B cell (primary cell): ENCODE data around the gene CDK8. TPM values are rescaled to one million over a fixed set of nuclear protein-coding genes. Genes with fewer than 3 reads are reported as not detected.

Experiments
- ATAC-seq: fragments of 200-7000 bp; cut with Tn5 transposase; one replicate; pipeline ENCODE4 v1.10.0; 2021; ENCODE audit warnings: low read depth, mild to moderate bottlenecking, moderate number of reproducible peaks, moderate library complexity
- CTCF ChIA-PET: fragments of 350-600 bp; sonication (Branson Sonifier 250); formaldehyde crosslinking; loops from one replicate; lab custom pipeline; 2021; ENCODE audit warnings: antibody characterized with exemption, inconsistent platforms; lab: Charles Lee
- POLR2A ChIA-PET: fragments of 350-600 bp; sonication (Branson Sonifier 250); formaldehyde crosslinking; loops from one replicate; lab custom pipeline; 2021; ENCODE audit warnings: antibody characterized with exemption; lab: Charles Lee
- DNase-seq: peaks from one replicate; pipeline ENCODE4 v3.0.0; 2013
- H2AFZ ChIP-seq: 2 replicates; pipeline ENCODE4 v1.6.1; 2012; ENCODE audit warnings: mild to moderate bottlenecking, low read depth, low read length; ENCODE audit not compliant: insufficient read depth, poor library complexity, severe bottlenecking
- H3K27ac ChIP-seq, 2 donors: 1 replicate in 1 of 2; 2 replicates in 1 of 2; pipeline ENCODE4 v1.5.1; 2012 to 2013; ENCODE audit warnings: low read length in 2 of 2, mild to moderate bottlenecking in 2 of 2, moderate library complexity in 1 of 2
- H3K27me3 ChIP-seq, 4 experiments: fragments of 200-600 bp in 1 of 4; sonication (generic) in 1 of 4; replicated peaks in 1 of 4; 1 replicate in 2 of 4; 2 replicates in 2 of 4; pipeline versions ENCODE4 v1.6.1 to v1.7.0; 2013 to 2016; ENCODE audit warnings: low read length in 3 of 4, mild to moderate bottlenecking in 2 of 4, mixed read lengths in 1 of 4, moderate library complexity in 1 of 4; ENCODE audit not compliant: insufficient read depth in 4 of 4, control insufficient read depth in 3 of 4; ENCODE audit errors: control extremely low read depth in 1 of 4
- H3K36me3 ChIP-seq, 2 experiments: replicated peaks in 1 of 2; 1 replicate in 1 of 2; 2 replicates in 1 of 2; pipeline versions ENCODE4 v1.6.1 to v1.7.1; 2013; ENCODE audit warnings: low read length in 1 of 2; ENCODE audit not compliant: insufficient read depth in 2 of 2, control insufficient read depth in 1 of 2; ENCODE audit errors: control extremely low read depth in 1 of 2, extremely low read depth in 1 of 2
- H3K4me1 ChIP-seq, 2 donors: fragments of 200-600 bp in 1 of 2; sonication (generic) in 1 of 2; 1 replicate in 1 of 2; 2 replicates in 1 of 2; pipeline versions ENCODE4 v1.5.1 to v1.6.1; 2013 to 2017; ENCODE audit warnings: low read length in 2 of 2; ENCODE audit not compliant: control insufficient read depth in 2 of 2, insufficient read depth in 2 of 2
- H3K4me2 ChIP-seq: replicated peaks from 2 replicates; pipeline ENCODE3; 2012; ENCODE audit warnings: mild to moderate bottlenecking, low read depth, low read length; ENCODE audit not compliant: poor library complexity, severe bottlenecking
- H3K4me3 ChIP-seq, 5 experiments: fragments of 200-600 bp in 1 of 5; sonication (generic) in 1 of 5; 1 replicate in 3 of 5; 2 replicates in 2 of 5; pipeline versions ENCODE4 v1.5.1 to v1.7.0; 2011 to 2016; ENCODE audit warnings: low read length in 4 of 5, mild to moderate bottlenecking in 4 of 5, low read depth in 2 of 5, control low read depth in 1 of 5, moderate library complexity in 1 of 5; ENCODE audit not compliant: insufficient read depth in 1 of 5; ENCODE audit errors: control extremely low read depth in 1 of 5, extremely low read depth in 1 of 5
- H3K79me2 ChIP-seq: fragments of 200-600 bp; sonication (generic); one replicate; pipeline ENCODE4 v1.6.0; 2016; ENCODE audit warnings: low read length; ENCODE audit not compliant: control insufficient read depth, insufficient read depth
- H3K9ac ChIP-seq: fragments of 200-600 bp; sonication (generic); 2 replicates; pipeline ENCODE4 v1.6.1; 2017; ENCODE audit warnings: mild to moderate bottlenecking, low read length, moderate library complexity
- H3K9me3 ChIP-seq, 3 donors: one replicate each; pipeline versions ENCODE4 v1.6.1 to v1.7.1; 2013; ENCODE audit warnings: low read length in 2 of 3; ENCODE audit not compliant: control insufficient read depth in 2 of 3, insufficient read depth in 1 of 3; ENCODE audit errors: control extremely low read depth in 1 of 3
- H4K20me1 ChIP-seq: 2 replicates; pipeline ENCODE4 v1.6.0; 2012; ENCODE audit warnings: mild to moderate bottlenecking, low read length; ENCODE audit not compliant: insufficient read depth, control insufficient read depth, poor library complexity, severe bottlenecking
- H3K27ac Mint-ChIP-seq: one replicate; pipeline ENCODE4 v1.8.0; 2021; ENCODE audit warnings: mixed read lengths
- H3K27me3 Mint-ChIP-seq: one replicate; pipeline ENCODE4 v1.8.0; 2021; ENCODE audit warnings: mixed read lengths
- H3K4me1 Mint-ChIP-seq: one replicate; pipeline ENCODE4 v1.8.0; 2021; ENCODE audit warnings: mixed read lengths
- H3K4me3 Mint-ChIP-seq: one replicate; pipeline ENCODE4 v1.8.0; 2021; ENCODE audit warnings: mixed read lengths
- H3K9me3 Mint-ChIP-seq: one replicate; pipeline ENCODE4 v1.8.0; 2022; ENCODE audit warnings: mixed read lengths; ENCODE audit not compliant: insufficient read depth
- CTCF ChIP-seq: fragments of 200-600 bp; IDR thresholded peaks from one replicate; pipeline ENCODE4 v1.8.0; 2022; ENCODE audit warnings: antibody characterized with exemption, mild to moderate bottlenecking
- EZH2 ChIP-seq: IDR thresholded peaks from 2 replicates; pipeline ENCODE4 v1.6.1; 2012; ENCODE audit warnings: borderline replicate concordance, low read depth, mild to moderate bottlenecking, moderate library complexity, low read length; ENCODE audit not compliant: insufficient read depth, poor library complexity, severe bottlenecking
- WGBS: methylation state at CpG from one replicate; pipeline ENCODE4 v1.1.5; 2013; ENCODE audit warnings: missing lambda C conversion rate; ENCODE audit not compliant: insufficient coverage; 5-methylcytosine and 5-hydroxymethylcytosine counted together
- intact Hi-C: fragments of 100-400 bp; cut with micrococcal nuclease; formaldehyde crosslinking; loops from one replicate; pipeline ENCODE4 v1.10.0; 2022
- polyA plus RNA-seq: library from polyadenylated mRNA; depleted of rRNA; stranded (reverse); fragments of >200 nt; gene quantifications from 2 replicates; pipeline ENCODE4 v1.2.3, GENCODE V29; 2012
- total RNA-seq, 2 donors: library from RNA; stranded (reverse); fragments of 120-200 nt in 1 of 2; gene quantifications; 1 replicate in 1 of 2; 2 replicates in 1 of 2; pipeline versions ENCODE4 v1.2.3 to v1.2.4, GENCODE V29; 2013 to 2022

CDK8 gene
- total and polyA plus RNA-seq, 2 donors (not counting 1 experiment from before 2014, with no cell fraction given): 10.8 to 13.5 TPM

GRCh38 chr13:26308250-26308649 lies 54.3 kb downstream of the CDK8 start:
- no peaks in the 10 kb centered on the region for H3K9me3 Mint-ChIP-seq
- DNase-seq: no peak
- POLR2A ChIA-PET: no interaction called here
- H3K79me2 ChIP-seq: peaks cover 64% of the 10 kb centered on the region
- CTCF ChIA-PET: no interaction called here
- intact Hi-C loops: no loop called here
- H3K4me1 Mint-ChIP-seq: peaks cover 29% of the 10 kb centered on the region
- no peaks in the 10 kb centered on the region for H3K27me3 Mint-ChIP-seq
- H4K20me1 ChIP-seq: peaks cover 27% of the 10 kb centered on the region
- H3K4me1 ChIP-seq: peaks cover 0 to 3% of the 10 kb centered on the region in 2 donors
- H3K9ac ChIP-seq: no peak overlapping the region
- no peak for ATAC-seq
- no peak overlapping the region for H3K27ac ChIP-seq
- H3K36me3 ChIP-seq: no peaks in the 10 kb centered on the region
- no peak overlapping the region for H2AFZ ChIP-seq
- no peak overlapping the region for H3K4me3 Mint-ChIP-seq
- no peaks in the 10 kb centered on the region for H3K27me3 ChIP-seq
- no peak overlapping the region for H3K4me3 ChIP-seq
- no peak for TF ChIP-seq CTCF
- no peak for TF ChIP-seq EZH2
- peaks cover 0 to 2% (median 0%) of the 10 kb centered on the region in 3 donors for H3K9me3 ChIP-seq
- no peak overlapping the region for H3K27ac Mint-ChIP-seq
- H3K4me2 ChIP-seq: no peak overlapping the region

GRCh38 chr13:26308836-26309235 lies 54.9 kb downstream of the CDK8 start:
- no CpG with 5 or more reads among the region's 6 CpGs for WGBS
- Histone ChIP-seq H3K27ac (no peak overlapping the region), H2AFZ (no peak overlapping the region), H4K20me1 (peaks cover 29% of the 10 kb centered on the region), H3K36me3 (no peaks in the 10 kb centered on the region), H3K4me3 (no peak overlapping the region), H3K79me2 (peaks cover 61% of the 10 kb centered on the region), H3K27me3 (no peaks in the 10 kb centered on the region), H3K4me1 (peaks cover 0 to 3% of the 10 kb centered on the region in 2 donors), H3K9me3 (peaks cover 0 to 2% (median 0%) of the 10 kb centered on the region in 3 donors), H3K4me2 (no peak overlapping the region), H3K9ac (no peak overlapping the region)
- H3K4me3 Mint-ChIP-seq: no peak overlapping the region
- H3K4me1 Mint-ChIP-seq: peaks cover 32% of the 10 kb centered on the region
- no peak for TF ChIP-seq EZH2
- TF ChIP-seq CTCF: no peak
- no peaks in the 10 kb centered on the region for H3K27me3 Mint-ChIP-seq
- ChIA-PET CTCF (no interaction called here), POLR2A (interaction anchor here (0.6 kb wide), 1 partner anchor 40 kb away, joined by 3 read pairs; no protein-coding TSS in a partner anchor)
- no peak for DNase-seq
- intact Hi-C loops: no loop called here
- no peak overlapping the region for H3K27ac Mint-ChIP-seq
- no peaks in the 10 kb centered on the region for H3K9me3 Mint-ChIP-seq
- ATAC-seq: no peak
